BLaER1 (cell line): Measurements from ENCODE around the gene SLC22A7.
"Not testable (repeated sequence)": the region's sequence is repeated elsewhere in the genome, so short reads cannot be mapped to it uniquely, and the experiment has no call there.

ENCODE experiments used
- H3K27ac ChIP-seq: shearing (Covaris generic); formaldehyde crosslinking; 2 replicates; pipeline ENCODE4 v1.8.1; 2022
- H3K27me3 ChIP-seq: shearing (Covaris generic); formaldehyde crosslinking; 2 replicates; pipeline ENCODE4 v1.8.1; 2022
- H3K36me3 ChIP-seq: shearing (Covaris generic); formaldehyde crosslinking; 2 replicates; pipeline ENCODE4 v1.8.1; 2022
- H3K4me1 ChIP-seq: shearing (Covaris generic); formaldehyde crosslinking; 2 replicates; pipeline ENCODE4 v1.8.1; 2022
- H3K4me2 ChIP-seq: shearing (Covaris generic); formaldehyde crosslinking; 2 replicates; pipeline ENCODE4 v1.8.1; 2022
- H3K4me3 ChIP-seq: shearing (Covaris generic); formaldehyde crosslinking; 2 replicates; pipeline ENCODE4 v1.8.1; 2022
- H3K9ac ChIP-seq: shearing (Covaris generic); formaldehyde crosslinking; 2 replicates; pipeline ENCODE4 v1.8.1; 2022
- H3K9me3 ChIP-seq: shearing (Covaris generic); formaldehyde crosslinking; 2 replicates; pipeline ENCODE4 v1.8.1; 2022
- H4K20me1 ChIP-seq: shearing (Covaris generic); formaldehyde crosslinking; 2 replicates; pipeline ENCODE4 v1.8.1; 2022
- Cebpa-rat ChIP-seq: shearing (Covaris generic); IDR thresholded peaks from 2 replicates; pipeline ENCODE4 v1.8.1; 2022

Gene SLC22A7

GRCh38 chr6:43328528-43328927 is 30.5 kb downstream of the SLC22A7 start:
- no peak for TF ChIP-seq Cebpa-rat
- H3K4me1 ChIP-seq, result no peaks in the 10 kb centered on the region
- H3K27ac ChIP-seq, result no peak overlapping the region
- no peaks in the 10 kb centered on the region for H4K20me1 ChIP-seq
- no peak overlapping the region for H3K9ac ChIP-seq
- H3K4me3 ChIP-seq, result no peak overlapping the region
- no peaks in the 10 kb centered on the region; the same call in 1 of the 2 replicates for H3K36me3 ChIP-seq
- H3K27me3 ChIP-seq, result no peaks in the 10 kb centered on the region
- no peaks in the 10 kb centered on the region for H3K9me3 ChIP-seq
- no peak overlapping the region for H3K4me2 ChIP-seq

GRCh38 chr6:43331470-43331869 is 33.4 kb downstream of the SLC22A7 start:
- H3K9me3 ChIP-seq, result no peaks in the 10 kb centered on the region
- no peak overlapping the region for H3K9ac ChIP-seq
- H4K20me1 ChIP-seq, result no peaks in the 10 kb centered on the region
- H3K27ac ChIP-seq, result no peak overlapping the region
- no peaks in the 10 kb centered on the region for H3K4me1 ChIP-seq
- H3K27me3 ChIP-seq, result no peaks in the 10 kb centered on the region
- H3K4me2 ChIP-seq, result no peak overlapping the region
- TF ChIP-seq Cebpa-rat, result no peak
- no peaks in the 10 kb centered on the region; the same call in 1 of the 2 replicates for H3K36me3 ChIP-seq
- H3K4me3 ChIP-seq, result no peak overlapping the region

- Histone ChIP-seq H3K9me3 (no peaks in the 10 kb centered on the region), H3K27me3 (no peaks in the 10 kb centered on the region), H3K4me3 (no peak overlapping the region), H3K27ac (no peak overlapping the region), H3K4me2 (no peak overlapping the region), H4K20me1 (no peaks in the 10 kb centered on the region), H3K4me1 (no peaks in the 10 kb centered on the region), H3K36me3 (no peaks in the 10 kb centered on the region; the same call in 1 of the 2 replicates), H3K9ac (no peak overlapping the region)
- TF ChIP-seq Cebpa-rat, result no peak
Measured at GRCh38 chr6:43331891-43332290, 33.8 kb downstream of the SLC22A7 start.

GRCh38 chr6:43334466-43335095 is 36.5 kb downstream of the SLC22A7 start:
- peaks cover 27% of the 10 kb centered on the region for H3K36me3 ChIP-seq
- no peak for TF ChIP-seq Cebpa-rat
- H3K4me2 ChIP-seq, result no peak overlapping the region
- no peaks in the 10 kb centered on the region for H3K9me3 ChIP-seq
- no peak overlapping the region for H3K4me3 ChIP-seq
- H3K4me1 ChIP-seq, result no peaks in the 10 kb centered on the region
- no peak overlapping the region for H3K27ac ChIP-seq
- H4K20me1 ChIP-seq, result no peaks in the 10 kb centered on the region
- H3K27me3 ChIP-seq, result no peaks in the 10 kb centered on the region
- no peak overlapping the region for H3K9ac ChIP-seq

- Histone ChIP-seq H3K9ac (no peak overlapping the region), H4K20me1 (no peaks in the 10 kb centered on the region), H3K4me2 (no peak overlapping the region), H3K9me3 (no peaks in the 10 kb centered on the region), H3K36me3 (peaks cover 36% of the 10 kb centered on the region), H3K4me1 (no peaks in the 10 kb centered on the region), H3K27ac (no peak overlapping the region), H3K4me3 (no peak overlapping the region), H3K27me3 (no peaks in the 10 kb centered on the region)
- TF ChIP-seq Cebpa-rat, result no peak
Measured at GRCh38 chr6:43335469-43335868, 37.4 kb downstream of the SLC22A7 start.

GRCh38 chr6:43336382-43336781 is 38.3 kb downstream of the SLC22A7 start:
- Histone ChIP-seq H3K9me3 (no peaks in the 10 kb centered on the region), H3K9ac (no peak overlapping the region), H3K4me3 (no peak overlapping the region), H4K20me1 (no peaks in the 10 kb centered on the region), H3K27ac (no peak overlapping the region), H3K4me1 (no peaks in the 10 kb centered on the region), H3K27me3 (no peaks in the 10 kb centered on the region), H3K36me3 (peaks cover 45% of the 10 kb centered on the region), H3K4me2 (no peak overlapping the region)
- TF ChIP-seq Cebpa-rat, result no peak

- 0 out of 2 replicates have a peak, but pooled peaks cover 6% of the 10 kb centered on the region for H4K20me1 ChIP-seq
- H3K4me2 ChIP-seq, result no peak overlapping the region
- no peak overlapping the region for H3K27ac ChIP-seq
- H3K36me3 ChIP-seq, result peaks cover 63% of the 10 kb centered on the region
- no peaks in the 10 kb centered on the region for H3K4me1 ChIP-seq
- no peak for TF ChIP-seq Cebpa-rat
- H3K9me3 ChIP-seq, result no peaks in the 10 kb centered on the region
- H3K4me3 ChIP-seq, result no peak overlapping the region
- H3K27me3 ChIP-seq, result no peaks in the 10 kb centered on the region
- no peak overlapping the region for H3K9ac ChIP-seq
Measured at GRCh38 chr6:43338243-43338642, 40.2 kb downstream of the SLC22A7 start.

- TF ChIP-seq Cebpa-rat, result no peak
- H4K20me1 ChIP-seq, result 0 out of 2 replicates have a peak, but pooled peaks cover 6% of the 10 kb centered on the region
- no peak overlapping the region for H3K4me2 ChIP-seq
- no peaks in the 10 kb centered on the region for H3K9me3 ChIP-seq
- no peak overlapping the region for H3K27ac ChIP-seq
- no peaks in the 10 kb centered on the region for H3K27me3 ChIP-seq
- H3K9ac ChIP-seq, result no peak overlapping the region
- H3K4me3 ChIP-seq, result no peak overlapping the region
- H3K4me1 ChIP-seq, result no peaks in the 10 kb centered on the region
- H3K36me3 ChIP-seq, result peaks cover 73% of the 10 kb centered on the region
Measured at GRCh38 chr6:43339168-43339567, 41.1 kb downstream of the SLC22A7 start.

- not testable (repeated sequence) for H3K9ac ChIP-seq, H3K27ac ChIP-seq, H3K4me1 ChIP-seq, H3K4me2 ChIP-seq, H3K27me3 ChIP-seq, H3K9me3 ChIP-seq, H3K4me3 ChIP-seq, H4K20me1 ChIP-seq
- peaks cover 95% of the 10 kb centered on the region for H3K36me3 ChIP-seq
Measured at GRCh38 chr6:43346243-43346642, 48.2 kb downstream of the SLC22A7 start.

GRCh38 chr6:43347021-43347420 is 49.0 kb downstream of the SLC22A7 start:
- Histone ChIP-seq H3K36me3 (peaks cover 93% of the 10 kb centered on the region), H3K4me2 (no peak overlapping the region), H3K9ac (no peak overlapping the region), H3K27ac (no peak overlapping the region), H3K4me3 (no peak overlapping the region), H3K27me3 (no peaks in the 10 kb centered on the region), H3K4me1 (no peaks in the 10 kb centered on the region), H4K20me1 (0 out of 2 replicates have a peak, but pooled peaks cover 6% of the 10 kb centered on the region), H3K9me3 (no peaks in the 10 kb centered on the region)
- TF ChIP-seq Cebpa-rat, result no peak

- Histone ChIP-seq H3K4me1 (no peaks in the 10 kb centered on the region), H3K27me3 (no peaks in the 10 kb centered on the region), H4K20me1 (0 out of 2 replicates have a peak, but pooled peaks cover 5% of the 10 kb centered on the region), H3K4me3 (no peak overlapping the region), H3K4me2 (no peak overlapping the region), H3K36me3 (peaks cover 93% of the 10 kb centered on the region), H3K27ac (no peak overlapping the region), H3K9ac (no peak overlapping the region), H3K9me3 (no peaks in the 10 kb centered on the region)
- no peak for TF ChIP-seq Cebpa-rat
Measured at GRCh38 chr6:43347444-43347843, 49.4 kb downstream of the SLC22A7 start.

- not testable (repeated sequence) for H3K4me1 ChIP-seq, H3K27me3 ChIP-seq, H3K4me2 ChIP-seq, H3K27ac ChIP-seq, H3K4me3 ChIP-seq, H3K9ac ChIP-seq, H3K9me3 ChIP-seq
- H3K36me3 ChIP-seq, result peaks cover 87% of the 10 kb centered on the region
- peaks cover 18% of the 10 kb centered on the region; the same call in 1 of the 2 replicates for H4K20me1 ChIP-seq
Measured at GRCh38 chr6:43351951-43352350, 53.9 kb downstream of the SLC22A7 start.
